ENCODE results near the gene MAP6. TPM values are rescaled to one million over a fixed set of nuclear protein-coding genes. Genes with fewer than 3 reads are reported as not detected.

MAP6 gene
- total and polyA plus RNA-seq, 2 of the 13 experiments (the other 11 are each of a cell fraction or from before 2014, with no cell fraction given): 0.04 TPM; not detected in 1

DNA sequence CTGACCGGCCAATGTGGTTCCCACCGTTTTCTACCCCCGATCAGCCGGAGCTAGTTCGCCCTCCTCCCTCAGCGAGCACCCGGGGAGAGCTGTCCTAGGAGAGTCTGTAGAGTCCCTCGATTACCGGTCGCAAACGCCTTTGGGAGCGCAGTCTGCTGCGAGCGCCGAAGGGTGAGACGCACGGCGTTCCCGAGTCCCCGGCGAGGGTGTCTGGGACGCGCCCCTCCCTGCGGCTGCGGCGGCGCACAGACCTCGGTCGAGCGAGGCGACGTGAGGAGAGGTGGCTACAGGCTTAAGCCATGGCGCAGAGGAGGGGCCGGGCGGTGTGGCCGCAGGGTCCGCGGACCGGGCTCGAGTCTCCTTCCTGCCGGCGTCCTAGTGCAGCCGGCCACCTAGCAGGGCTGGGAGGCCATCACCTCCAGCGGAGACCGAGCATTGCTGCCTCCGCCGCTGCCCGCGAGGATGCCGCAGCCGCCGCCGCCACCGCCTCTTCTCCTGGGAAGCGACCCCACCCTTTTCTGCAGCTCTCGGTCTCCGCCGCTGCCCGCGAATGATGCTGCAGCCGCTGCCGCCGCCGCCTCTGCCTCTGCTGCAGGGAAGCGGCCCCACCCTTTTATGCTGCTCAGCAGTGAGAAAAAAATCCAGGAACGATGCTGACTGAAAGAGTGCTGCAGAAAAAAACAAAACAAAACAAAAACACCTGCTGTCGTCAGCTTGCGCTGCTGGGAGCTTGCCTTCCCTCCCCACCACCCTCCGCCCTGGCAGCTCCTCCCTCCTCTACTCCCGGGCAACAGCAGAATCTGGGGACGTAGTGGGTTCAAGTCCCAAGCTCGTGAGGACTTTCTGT is at the start of gene MAP6 (continued):
- no peak for TF ChIP-seq LRRFIP1 (CRISPR knock-in tag; conservative IDR thresholded peaks at IDR 0.05)
- TF ChIP-seq NONO (IDR thresholded peaks at IDR 0.05): no peak
- no peak for TF ChIP-seq NONO (CRISPR knock-in tag; conservative IDR thresholded peaks at IDR 0.05)
- TF ChIP-seq, protein P1, sequence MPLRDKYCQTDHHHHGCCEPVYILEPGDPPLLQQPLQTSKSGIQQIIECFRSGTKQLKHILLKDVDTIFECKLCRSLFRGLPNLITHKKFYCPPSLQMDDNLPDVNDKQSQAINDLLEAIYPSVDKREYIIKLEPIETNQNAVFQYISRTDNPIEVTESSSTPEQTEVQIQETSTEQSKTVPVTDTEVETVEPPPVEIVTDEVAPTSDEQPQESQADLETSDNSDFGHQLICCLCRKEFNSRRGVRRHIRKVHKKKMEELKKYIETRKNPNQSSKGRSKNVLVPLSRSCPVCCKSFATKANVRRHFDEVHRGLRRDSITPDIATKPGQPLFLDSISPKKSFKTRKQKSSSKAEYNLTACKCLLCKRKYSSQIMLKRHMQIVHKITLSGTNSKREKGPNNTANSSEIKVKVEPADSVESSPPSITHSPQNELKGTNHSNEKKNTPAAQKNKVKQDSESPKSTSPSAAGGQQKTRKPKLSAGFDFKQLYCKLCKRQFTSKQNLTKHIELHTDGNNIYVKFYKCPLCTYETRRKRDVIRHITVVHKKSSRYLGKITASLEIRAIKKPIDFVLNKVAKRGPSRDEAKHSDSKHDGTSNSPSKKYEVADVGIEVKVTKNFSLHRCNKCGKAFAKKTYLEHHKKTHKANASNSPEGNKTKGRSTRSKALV (CRISPR knock-in tag; IDR thresholded peaks at IDR 0.05): peak; percentile 59; the same call in 1 of the 2 replicates

- POLR2A ChIA-PET: interaction anchor here (4.7 to 5.6 kb wide), 2 partner anchors 45 to 66 kb away, joined by 50 to 69 read pairs; no protein-coding TSS in a partner anchor
- H4K20me1 ChIP-seq (ENCODE audit: insufficient read depth, low read length): no peaks in the 10 kb centered on the region
Observed at GRCh38 chr11:75717608-75718418, 49.0 kb upstream of the MAP6 start, which contains the start of gene MOGAT2. TSS of gene MOGAT2 (plus strand) at chr11:75717838. CDS start at chr11:75717889, 51 bp downstream.

More at GRCh38 chr11:75717608-75718418, 49.0 kb upstream of the MAP6 start, which contains the start of gene MOGAT2:
- H3K27me3 ChIP-seq (ENCODE audit: control insufficient read depth in 1 of 2, insufficient read depth in 2 of 2, low read length in 2 of 2): no peaks in the 10 kb centered on the region
- H3K27ac ChIP-seq (ENCODE audit: extremely low read length, insufficient read depth, low read length): peak within 1 kb of the TSS; percentile 79
- peak within 1 kb of the TSS; percentile 97 for H3K4me2 ChIP-seq (ENCODE audit: low read depth, low read length)
- H3K79me2 ChIP-seq (ENCODE audit: insufficient read depth, low read length): peaks cover 9% of the 10 kb centered on the region
- H3K9ac ChIP-seq (ENCODE audit: insufficient read depth, low read depth, low read length): peak within 1 kb of the TSS; percentile 67; the same call in 1 of the 2 replicates
- H3K4me3 ChIP-seq (replicated peaks in 1 of 3; ENCODE audit: insufficient read depth in 1 of 3, low read depth in 2 of 3, low read length in 3 of 3): peak within 1 kb of the TSS in 1 of 3 experiments; percentile 76; a peak in 2 of 6 replicates
- no TSS peak for BruUV-seq (replicated peaks)
- TF ChIP-seq NFE2L2 (IDR thresholded peaks at IDR 0.05; ENCODE audit: low read length): no peak
- TF ChIP-seq JUNB (CRISPR knock-in tag; IDR thresholded peaks at IDR 0.05; ENCODE audit: borderline replicate concordance): no peak
- TF ChIP-seq ZNF891 (CRISPR knock-in tag; IDR thresholded peaks at IDR 0.05): no peak
- TF ChIP-seq ZEB1 (IDR thresholded peaks at IDR 0.05; ENCODE audit: insufficient replicate concordance, low read depth): no peak
- 0 out of 2 replicates have a peak, but pooled peaks have one; percentile 10 for TF ChIP-seq ZNF83 (CRISPR knock-in tag; IDR thresholded peaks at IDR 0.05; ENCODE audit: borderline replicate concordance)
- TF ChIP-seq HOXA5 (CRISPR knock-in tag; IDR thresholded peaks at IDR 0.05): no peak
- TF ChIP-seq, protein P2, sequence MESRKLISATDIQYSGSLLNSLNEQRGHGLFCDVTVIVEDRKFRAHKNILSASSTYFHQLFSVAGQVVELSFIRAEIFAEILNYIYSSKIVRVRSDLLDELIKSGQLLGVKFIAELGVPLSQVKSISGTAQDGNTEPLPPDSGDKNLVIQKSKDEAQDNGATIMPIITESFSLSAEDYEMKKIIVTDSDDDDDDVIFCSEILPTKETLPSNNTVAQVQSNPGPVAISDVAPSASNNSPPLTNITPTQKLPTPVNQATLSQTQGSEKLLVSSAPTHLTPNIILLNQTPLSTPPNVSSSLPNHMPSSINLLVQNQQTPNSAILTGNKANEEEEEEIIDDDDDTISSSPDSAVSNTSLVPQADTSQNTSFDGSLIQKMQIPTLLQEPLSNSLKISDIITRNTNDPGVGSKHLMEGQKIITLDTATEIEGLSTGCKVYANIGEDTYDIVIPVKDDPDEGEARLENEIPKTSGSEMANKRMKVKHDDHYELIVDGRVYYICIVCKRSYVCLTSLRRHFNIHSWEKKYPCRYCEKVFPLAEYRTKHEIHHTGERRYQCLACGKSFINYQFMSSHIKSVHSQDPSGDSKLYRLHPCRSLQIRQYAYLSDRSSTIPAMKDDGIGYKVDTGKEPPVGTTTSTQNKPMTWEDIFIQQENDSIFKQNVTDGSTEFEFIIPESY (CRISPR knock-in tag; IDR thresholded peaks at IDR 0.05): peak; percentile 44; the same call in 1 of the 2 replicates
- TF ChIP-seq KLF15 (CRISPR knock-in tag; IDR thresholded peaks at IDR 0.05; ENCODE audit: borderline replicate concordance): no peak
- no peak for TF ChIP-seq MIER3 (CRISPR knock-in tag; IDR thresholded peaks at IDR 0.05; ENCODE audit: borderline replicate concordance)
- peak; percentile 41; the same call in 1 of the 2 replicates for TF ChIP-seq NFKB2 (CRISPR knock-in tag; IDR thresholded peaks at IDR 0.05; ENCODE audit: borderline replicate concordance)
- intact Hi-C loops (cut with micrococcal nuclease; ENCODE audit: unreplicated experiment): no loop called here
- ATAC-seq (no peak), DNase-seq (ENCODE audit: low spot score) (no peak), FAIRE-seq (no peak)
- no peak within 1 kb of the TSS for H2AFZ ChIP-seq (ENCODE audit: low read length)
- CTCF ChIA-PET (ENCODE audit: low intra/inter-chr PET ratio, low total read pairs): no interaction called here
- WGBS (ENCODE audit: low lambda C conversion rate): 71% methylated on average over 7 of the region's 13 CpGs
- no peaks in the 10 kb centered on the region for H3K36me3 ChIP-seq (replicated peaks in 1 of 2; ENCODE audit: control insufficient read depth in 1 of 2, insufficient read depth in 2 of 2, low read length in 2 of 2)
- H3K4me1 ChIP-seq (ENCODE audit: insufficient read depth, low read length): peaks cover 77% of the 10 kb centered on the region
- no peaks in the 10 kb centered on the region for H3K9me3 ChIP-seq (ENCODE audit: low read length)
- in situ Hi-C loops (cut with HindIII; ENCODE audit: extremely low pct_ligation_motif_present, low pct_unique_long_range_greater_than_20kb): loop anchor here (5.0 kb wide), 2 partner anchors 49 to 149 kb away; partner anchors contain the start of gene DGAT2
